ENCODE data around the gene DLG1.

The DLG1 gene

DNA sequence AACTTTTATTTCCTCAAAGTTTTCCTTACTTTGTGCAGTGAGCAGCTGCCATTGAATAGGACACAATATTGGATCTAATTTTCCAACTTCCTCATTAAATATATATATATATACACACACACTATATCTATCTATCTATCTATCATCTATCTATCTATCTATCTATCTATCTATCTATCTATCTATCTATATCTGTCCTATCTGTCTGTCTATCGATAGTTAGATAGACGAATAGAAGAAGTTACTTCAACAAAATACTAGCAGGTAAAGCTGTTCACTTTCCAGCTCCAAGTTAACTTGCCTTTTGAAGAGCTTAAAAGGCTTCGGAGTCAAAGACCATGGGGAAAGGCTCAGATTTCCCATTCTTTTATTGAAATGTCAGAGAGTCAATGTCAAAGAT is 3.6 kb upstream of the DLG1 start:
- no peak for DNase-seq (ENCODE audit: low read depth)
- in situ Hi-C loops (cut with HindIII; ENCODE audit: low sequenced_read_pairs), result no loop called here
- H3K4me3 ChIP-seq (ENCODE audit: low read depth, low read length), result no peak overlapping the region
- TF ChIP-seq CTCF (IDR thresholded peaks at IDR 0.05; ENCODE audit: low read depth, low read length, missing control alignments), result no peak

GRCh38 chr3:197300361-197300760 is 1.9 kb upstream of the DLG1 start:
- no peak for TF ChIP-seq CTCF (IDR thresholded peaks at IDR 0.05; ENCODE audit: low read depth, low read length, missing control alignments)
- no peak for DNase-seq (ENCODE audit: low read depth)
- no peak overlapping the region for H3K4me3 ChIP-seq (ENCODE audit: low read depth, low read length)
- in situ Hi-C loops (cut with HindIII; ENCODE audit: low sequenced_read_pairs), result no loop called here

GRCh38 chr3:197298945-197299854 is 788 bp upstream of the DLG1 start:
- DNase-seq (ENCODE audit: low read depth), result no peak
- in situ Hi-C loops (cut with HindIII; ENCODE audit: low sequenced_read_pairs), result no loop called here
- no peak for TF ChIP-seq CTCF (IDR thresholded peaks at IDR 0.05; ENCODE audit: low read depth, low read length, missing control alignments)
- peak overlapping the region; percentile 86 for H3K4me3 ChIP-seq (ENCODE audit: low read depth, low read length)

- TF ChIP-seq CTCF (IDR thresholded peaks at IDR 0.05; ENCODE audit: low read depth, low read length, missing control alignments), result no peak
- peak; percentile 79 for DNase-seq (ENCODE audit: low read depth)
- in situ Hi-C loops (cut with HindIII; ENCODE audit: low sequenced_read_pairs), result no loop called here
- peak overlapping the region; percentile 86 for H3K4me3 ChIP-seq (ENCODE audit: low read depth, low read length)
These were observed 704 bp downstream of the DLG1 start for GRCh38 chr3:197297476-197298340.

- TF ChIP-seq CTCF (IDR thresholded peaks at IDR 0.05; ENCODE audit: low read depth, low read length, missing control alignments), result no peak
- DNase-seq (ENCODE audit: low read depth), result no peak
- peak overlapping the region; percentile 86 for H3K4me3 ChIP-seq (ENCODE audit: low read depth, low read length)
- in situ Hi-C loops (cut with HindIII; ENCODE audit: low sequenced_read_pairs), result no loop called here
These were observed 1.4 kb downstream of the DLG1 start for GRCh38 chr3:197297002-197297401.

- TF ChIP-seq CTCF (IDR thresholded peaks at IDR 0.05; ENCODE audit: low read depth, low read length, missing control alignments), result no peak
- H3K4me3 ChIP-seq (ENCODE audit: low read depth, low read length), result peak overlapping the region; percentile 86
- in situ Hi-C loops (cut with HindIII; ENCODE audit: low sequenced_read_pairs), result no loop called here
- DNase-seq (ENCODE audit: low read depth), result no peak
These were observed 1.9 kb downstream of the DLG1 start for GRCh38 chr3:197296545-197296944.
